Esophagus squamous epithelium (tissue), 4 donors: ENCODE measurements around the gene RIPK3.

Experiments
- CTCF ChIP-seq, 6 experiments: fragments of 450-650 bp in 4 of 6; fragments of 200-600 bp in 2 of 6; sonication (generic) in 2 of 6; IDR thresholded peaks; one replicate each; pipeline ENCODE4 v1.5.1; 2016 to 2019; ENCODE audit warnings: antibody characterized with exemption in 6 of 6, mild to moderate bottlenecking in 4 of 6, moderate library complexity in 4 of 6
- POLR2A ChIP-seq, 4 donors: fragments of 450-650 bp; IDR thresholded peaks; one replicate each; pipeline ENCODE4 v1.6.1; 2017; ENCODE audit warnings: antibody characterized with exemption in 4 of 4, mild to moderate bottlenecking in 4 of 4, moderate library complexity in 3 of 4

GRCh38 chr14:24347134-24347533 lies 7.3 kb upstream of the RIPK3 start:
- TF ChIP-seq CTCF (IDR thresholded peaks at IDR 0.05) (no peak), POLR2A (IDR thresholded peaks at IDR 0.05) (no peak)
